Uterus (tissue), 4 donors: Measurements from ENCODE around the gene KLHL18. TPM values are rescaled to one million over a fixed set of nuclear protein-coding genes. Genes with fewer than 3 reads are reported as not detected.

Source experiments
- DNase-seq, 2 donors: peaks; one replicate each; pipeline ENCODE4 v3.0.0-alpha.2; 2019 to 2020
- H3K27ac ChIP-seq, 2 donors: fragments of 200-600 bp; sonication (generic); 1 replicate in 1 of 2; 2 replicates in 1 of 2; pipeline ENCODE4 v1.5.1; 2016 to 2018
- H3K27me3 ChIP-seq, 2 donors: fragments of 200-600 bp; sonication (generic); one replicate each; pipeline ENCODE4 v1.5.1; 2018 to 2019; ENCODE audit warnings: control low read depth in 1 of 2
- H3K36me3 ChIP-seq, 2 donors: fragments of 200-600 bp; sonication (generic); one replicate each; pipeline ENCODE4 v1.5.1; 2019; ENCODE audit warnings: control low read depth in 1 of 2
- H3K4me1 ChIP-seq, 2 donors: fragments of 200-600 bp; sonication (generic); one replicate each; pipeline ENCODE4 v1.5.1; 2018 to 2019; ENCODE audit warnings: control low read depth in 1 of 2
- H3K4me3 ChIP-seq, 2 donors: fragments of 200-600 bp; sonication (generic); 1 replicate in 1 of 2; 2 replicates in 1 of 2; pipeline ENCODE4 v1.5.1; 2018 to 2019; ENCODE audit warnings: mild to moderate bottlenecking in 1 of 2
- H3K9me3 ChIP-seq, 2 donors: fragments of 200-600 bp; sonication (generic); one replicate each; pipeline ENCODE4 v1.5.1; 2019; ENCODE audit warnings: control low read depth in 1 of 2
- POLR2A ChIP-seq, 2 donors: fragments of 450-650 bp; IDR thresholded peaks; one replicate each; pipeline ENCODE4 v1.6.1; 2016; ENCODE audit warnings: antibody characterized with exemption in 2 of 2, mild to moderate bottlenecking in 1 of 2, moderate library complexity in 1 of 2
- intact Hi-C: fragments of 100-400 bp; cut with DNase I; formaldehyde crosslinking; loops from one replicate; pipeline ENCODE4 v1.15.1; 2023; ENCODE audit warnings: low total_unique reads
- total RNA-seq, 4 donors: library from RNA; depleted of rRNA in 3 of 4; stranded (reverse); fragments of >200 nt in 3 of 4; gene quantifications; one replicate each; pipeline versions ENCODE4 v1.1.0 to v1.2.4, GENCODE V29; 2014 to 2023
- TF ChIP-seq, protein P1 (sequence below), 4 experiments: fragments of 200-600 bp in 2 of 4; fragments of 450-650 bp in 2 of 4; sonication (generic) in 2 of 4; IDR thresholded peaks; one replicate each; pipeline ENCODE4 v1.5.1; 2016 to 2019; ENCODE audit warnings: antibody characterized with exemption in 4 of 4, mild to moderate bottlenecking in 2 of 4, moderate library complexity in 1 of 4
- donor health status: DM: yes; HTN: yes; CAD: no.

KLHL18 gene
- total RNA-seq, 4 donors from 2014 or later = 1.3 to 32.9 (median 15.0) TPM

DNA sequence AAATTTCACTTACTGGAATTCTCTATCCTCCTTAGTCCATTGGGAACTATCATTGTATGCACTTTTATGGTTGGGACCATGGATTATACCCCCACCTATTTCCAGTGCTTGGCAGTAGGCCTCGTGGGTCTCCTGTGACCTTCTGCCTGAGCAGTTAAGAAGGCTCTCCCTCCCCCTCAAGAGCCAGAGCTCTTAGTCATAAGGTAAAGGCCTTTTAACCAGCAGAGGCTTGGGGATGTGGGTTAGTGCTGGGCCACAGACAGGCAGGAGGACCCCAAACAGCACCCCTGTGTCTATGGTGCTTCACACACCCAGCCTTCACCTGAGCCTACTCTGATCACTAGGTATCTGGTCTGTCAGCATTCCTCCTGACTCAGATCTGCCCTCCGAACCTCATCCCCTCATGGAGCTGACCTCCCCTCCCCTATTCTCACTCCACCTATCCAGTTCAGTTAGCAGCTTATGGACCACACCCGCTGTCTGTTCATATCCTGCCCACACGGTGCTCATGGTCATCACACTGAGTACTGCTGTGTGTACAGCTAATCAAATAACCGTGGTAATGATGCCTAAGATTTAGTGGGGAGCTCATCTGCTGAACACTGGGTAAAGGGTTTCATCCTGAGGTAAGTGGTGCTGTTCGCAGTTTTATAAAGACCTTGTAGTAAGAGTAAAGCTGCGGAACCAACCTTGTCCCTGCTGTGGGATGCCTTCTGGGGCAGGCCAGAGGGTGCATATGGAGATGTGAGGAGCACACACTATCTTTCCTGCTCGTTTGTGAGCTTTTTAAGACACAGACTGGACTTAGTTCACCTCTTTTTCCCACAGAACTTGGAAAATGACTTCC lies 40.9 kb downstream of the KLHL18 start:
- Histone ChIP-seq H3K36me3 (no peaks in the 10 kb centered on the region), H3K27ac (no peak overlapping the region), H3K27me3 (no peaks in the 10 kb centered on the region), H3K9me3 (no peaks in the 10 kb centered on the region), H3K4me1 (no peaks in the 10 kb centered on the region), H3K4me3 (no peak overlapping the region)
- intact Hi-C loops = no loop called here
- no peak for DNase-seq
- no peak for TF ChIP-seq POLR2A (IDR thresholded peaks at IDR 0.05)
- TF ChIP-seq, protein P1, sequence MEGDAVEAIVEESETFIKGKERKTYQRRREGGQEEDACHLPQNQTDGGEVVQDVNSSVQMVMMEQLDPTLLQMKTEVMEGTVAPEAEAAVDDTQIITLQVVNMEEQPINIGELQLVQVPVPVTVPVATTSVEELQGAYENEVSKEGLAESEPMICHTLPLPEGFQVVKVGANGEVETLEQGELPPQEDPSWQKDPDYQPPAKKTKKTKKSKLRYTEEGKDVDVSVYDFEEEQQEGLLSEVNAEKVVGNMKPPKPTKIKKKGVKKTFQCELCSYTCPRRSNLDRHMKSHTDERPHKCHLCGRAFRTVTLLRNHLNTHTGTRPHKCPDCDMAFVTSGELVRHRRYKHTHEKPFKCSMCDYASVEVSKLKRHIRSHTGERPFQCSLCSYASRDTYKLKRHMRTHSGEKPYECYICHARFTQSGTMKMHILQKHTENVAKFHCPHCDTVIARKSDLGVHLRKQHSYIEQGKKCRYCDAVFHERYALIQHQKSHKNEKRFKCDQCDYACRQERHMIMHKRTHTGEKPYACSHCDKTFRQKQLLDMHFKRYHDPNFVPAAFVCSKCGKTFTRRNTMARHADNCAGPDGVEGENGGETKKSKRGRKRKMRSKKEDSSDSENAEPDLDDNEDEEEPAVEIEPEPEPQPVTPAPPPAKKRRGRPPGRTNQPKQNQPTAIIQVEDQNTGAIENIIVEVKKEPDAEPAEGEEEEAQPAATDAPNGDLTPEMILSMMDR (IDR thresholded peaks at IDR 0.05) = no peak

GRCh38 chr3:47324278-47324865 lies 41.6 kb downstream of the KLHL18 start:
- intact Hi-C loops = no loop called here
- Histone ChIP-seq H3K36me3 (no peaks in the 10 kb centered on the region), H3K9me3 (no peaks in the 10 kb centered on the region), H3K4me1 (no peaks in the 10 kb centered on the region), H3K4me3 (no peak overlapping the region), H3K27ac (no peak overlapping the region), H3K27me3 (no peaks in the 10 kb centered on the region)
- no peak for TF ChIP-seq POLR2A (IDR thresholded peaks at IDR 0.05)
- TF ChIP-seq, protein P1 (IDR thresholded peaks at IDR 0.05) = peak; percentile 48 to 81 (median 76)
- peak; percentile 59 to 65 for DNase-seq

GRCh38 chr3:47333907-47334306 lies 51.2 kb downstream of the KLHL18 start:
- H3K27me3 ChIP-seq = no peaks in the 10 kb centered on the region
- H3K9me3 ChIP-seq = no peaks in the 10 kb centered on the region
- intact Hi-C loops = loop anchor here (10.0 kb wide), 1 partner anchor 629 kb away; the partner anchor contains the start of gene TMIE
- TF ChIP-seq, protein P1 (IDR thresholded peaks at IDR 0.05) = no peak
- no peak for TF ChIP-seq POLR2A (IDR thresholded peaks at IDR 0.05)
- no peak overlapping the region for H3K4me3 ChIP-seq
- H3K27ac ChIP-seq = no peak overlapping the region
- no peak for DNase-seq
- H3K4me1 ChIP-seq = no peaks in the 10 kb centered on the region
- H3K36me3 ChIP-seq = no peaks in the 10 kb centered on the region

DNA sequence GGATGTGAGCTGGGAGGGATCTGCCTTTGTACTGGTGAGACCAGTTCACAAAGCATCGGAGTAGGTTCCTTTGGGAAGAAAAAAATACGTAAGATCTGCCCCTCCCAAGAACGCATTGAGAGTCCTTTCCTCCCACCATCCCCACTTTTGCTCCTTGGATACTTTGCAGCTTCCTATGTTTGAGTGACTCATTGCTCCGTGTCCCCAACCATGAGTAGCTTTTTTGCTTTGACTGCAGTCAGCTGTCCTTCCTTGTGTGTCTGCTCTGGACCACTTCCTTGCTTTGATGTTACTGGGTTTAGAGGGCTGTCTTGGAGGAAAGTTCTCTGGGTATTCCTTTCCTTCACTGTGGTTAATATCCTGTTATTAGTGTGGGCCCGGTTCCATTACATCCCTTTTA lies 54.9 kb downstream of the KLHL18 start:
- H3K27ac ChIP-seq = no peak overlapping the region
- H3K4me3 ChIP-seq = no peak overlapping the region
- H3K4me1 ChIP-seq = no peaks in the 10 kb centered on the region
- H3K9me3 ChIP-seq = no peaks in the 10 kb centered on the region
- H3K36me3 ChIP-seq = no peaks in the 10 kb centered on the region
- H3K27me3 ChIP-seq = no peaks in the 10 kb centered on the region
- no peak for TF ChIP-seq POLR2A (IDR thresholded peaks at IDR 0.05)
- TF ChIP-seq, protein P1 (IDR thresholded peaks at IDR 0.05) = no peak
- intact Hi-C loops = loop anchor here (10.0 kb wide), 1 partner anchor 633 kb away; the partner anchor contains the start of gene TMIE
- DNase-seq = no peak

DNA sequence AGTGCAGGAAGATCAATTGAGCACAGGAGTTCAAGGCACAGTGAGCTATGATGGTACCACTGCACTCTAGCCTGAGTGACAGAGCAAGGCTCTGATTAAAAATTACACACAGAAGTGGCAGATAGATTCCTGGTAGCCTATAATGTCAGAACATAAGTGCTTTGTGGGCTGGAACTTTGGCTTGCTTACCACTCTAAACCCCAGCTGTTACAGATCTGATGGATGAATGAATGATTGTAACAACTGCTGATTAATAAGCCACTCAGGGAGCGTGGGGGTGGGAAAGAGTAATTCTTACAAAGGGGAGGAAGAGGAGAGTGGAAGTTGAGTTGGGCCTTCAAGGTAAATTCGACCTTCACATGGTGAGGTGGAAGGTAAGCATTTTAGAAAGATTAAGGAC lies 57.2 kb downstream of the KLHL18 start:
- H3K36me3 ChIP-seq = no peaks in the 10 kb centered on the region

More for the DNA sequence above, 57.2 kb downstream of the KLHL18 start:
- H3K27me3 ChIP-seq = no peaks in the 10 kb centered on the region
- TF ChIP-seq, protein P1 (IDR thresholded peaks at IDR 0.05) = no peak
- no peak for TF ChIP-seq POLR2A (IDR thresholded peaks at IDR 0.05)
- H3K27ac ChIP-seq = no peak overlapping the region
- H3K4me1 ChIP-seq = no peaks in the 10 kb centered on the region
- no peak for DNase-seq
- no peaks in the 10 kb centered on the region for H3K9me3 ChIP-seq
- no peak overlapping the region for H3K4me3 ChIP-seq
- intact Hi-C loops = loop anchor here (10.0 kb wide), 1 partner anchor 635 kb away; the partner anchor contains the start of gene TMIE
